OCI-LY7 (cell line): ENCODE results near the gene RNF32.

Experiments used
- EZH2phosphoT487 ChIP-seq: fragments of 200-600 bp; sonication (generic); IDR thresholded peaks from 2 replicates; pipeline ENCODE4 v1.6.1; 2018; ENCODE audit warnings: low read depth, borderline replicate concordance, mild to moderate bottlenecking, mixed run types, antibody characterized with exemption, low read length, moderate library complexity, mixed read lengths
- TF ChIP-seq, protein P1 (sequence below): fragments of 200-600 bp; sonication (generic); conservative IDR thresholded peaks from 2 replicates; pipeline ENCODE4 v1.5.1; 2014; ENCODE audit warnings: mild to moderate bottlenecking, antibody characterized with exemption, low read length, moderate library complexity, mixed read lengths

DNA sequence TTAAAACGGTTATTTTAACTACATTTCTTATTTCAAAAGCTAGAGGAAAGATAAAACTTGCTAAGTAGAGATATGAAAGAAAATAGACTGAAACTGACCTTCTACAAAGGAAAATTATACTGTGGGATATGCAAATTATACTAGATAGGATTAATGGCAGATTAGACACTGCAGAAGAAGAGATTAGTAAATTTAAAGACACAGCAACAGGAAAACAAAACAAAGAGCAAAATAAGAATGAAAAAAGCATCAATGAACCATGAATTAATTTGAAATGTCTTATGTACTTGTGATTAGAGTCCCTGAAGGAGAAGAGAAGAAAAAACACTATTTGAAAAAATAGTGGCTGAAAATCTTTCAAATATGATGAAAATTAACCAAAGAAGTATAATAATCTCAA lies 52.3 kb downstream of the RNF32 start:
- TF ChIP-seq, protein P1, sequence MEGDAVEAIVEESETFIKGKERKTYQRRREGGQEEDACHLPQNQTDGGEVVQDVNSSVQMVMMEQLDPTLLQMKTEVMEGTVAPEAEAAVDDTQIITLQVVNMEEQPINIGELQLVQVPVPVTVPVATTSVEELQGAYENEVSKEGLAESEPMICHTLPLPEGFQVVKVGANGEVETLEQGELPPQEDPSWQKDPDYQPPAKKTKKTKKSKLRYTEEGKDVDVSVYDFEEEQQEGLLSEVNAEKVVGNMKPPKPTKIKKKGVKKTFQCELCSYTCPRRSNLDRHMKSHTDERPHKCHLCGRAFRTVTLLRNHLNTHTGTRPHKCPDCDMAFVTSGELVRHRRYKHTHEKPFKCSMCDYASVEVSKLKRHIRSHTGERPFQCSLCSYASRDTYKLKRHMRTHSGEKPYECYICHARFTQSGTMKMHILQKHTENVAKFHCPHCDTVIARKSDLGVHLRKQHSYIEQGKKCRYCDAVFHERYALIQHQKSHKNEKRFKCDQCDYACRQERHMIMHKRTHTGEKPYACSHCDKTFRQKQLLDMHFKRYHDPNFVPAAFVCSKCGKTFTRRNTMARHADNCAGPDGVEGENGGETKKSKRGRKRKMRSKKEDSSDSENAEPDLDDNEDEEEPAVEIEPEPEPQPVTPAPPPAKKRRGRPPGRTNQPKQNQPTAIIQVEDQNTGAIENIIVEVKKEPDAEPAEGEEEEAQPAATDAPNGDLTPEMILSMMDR: no peak
- TF ChIP-seq EZH2phosphoT487: no peak
